Stimulated activated CD8-positive, alpha-beta memory T cell treated with anti-CD3 and anti-CD28 coated beads, Interleukin-15, amount 100 ng/mL, for 48 hours (primary cell): ENCODE results near the gene STN1.

ENCODE experiments used
- DNase-seq, 2 donors: peaks; one replicate each; pipeline ENCODE4 v3.0.0-alpha.2; 2020; ENCODE audit warnings: low read depth in 2 of 2

STN1 gene

GRCh38 chr10:103918053-103918846 lies at the start of gene STN1:
Gene STN1 (minus strand): TSS chr10:103918184. CDS start chr10:103917594, 590 bp downstream.
- DNase-seq = peak; percentile 94 to 96

GRCh38 chr10:103967448-103968071 lies 49.6 kb upstream of the STN1 start:
- peak in 1 of 2 donors; percentile 14 for DNase-seq

GRCh38 chr10:103966671-103967447 lies 48.9 kb upstream of the STN1 start, which contains the start of gene SLK:
Gene SLK (plus strand): TSS chr10:103967140. CDS start chr10:103967746, 606 bp downstream.
- DNase-seq = peak; percentile 72 to 76

- no peak for DNase-seq
These were observed 42.1 kb upstream of the STN1 start for GRCh38 chr10:103960103-103960502.

GRCh38 chr10:103958996-103959395 lies 41.0 kb upstream of the STN1 start:
- no peak for DNase-seq

GRCh38 chr10:103954543-103954942 lies 36.6 kb upstream of the STN1 start:
- DNase-seq = no peak

GRCh38 chr10:103951942-103952341 lies 34.0 kb upstream of the STN1 start:
- no peak for DNase-seq

GRCh38 chr10:103951183-103951582 lies 33.2 kb upstream of the STN1 start:
- no peak for DNase-seq

GRCh38 chr10:103949728-103950127 lies 31.7 kb upstream of the STN1 start:
- DNase-seq = no peak

GRCh38 chr10:103947799-103948516 lies 30.0 kb upstream of the STN1 start:
- no peak for DNase-seq

- no peak for DNase-seq
These were observed 24.9 kb upstream of the STN1 start for GRCh38 chr10:103942866-103943265.

- DNase-seq = no peak
These were observed 23.8 kb upstream of the STN1 start for GRCh38 chr10:103941801-103942200.

- DNase-seq = no peak
These were observed 21.5 kb upstream of the STN1 start for GRCh38 chr10:103939522-103939921.

- no peak for DNase-seq
These were observed 18.0 kb upstream of the STN1 start for GRCh38 chr10:103936022-103936421.

- no peak for DNase-seq
These were observed 16.3 kb upstream of the STN1 start for GRCh38 chr10:103934308-103934707.

- no peak for DNase-seq
These were observed 15.7 kb upstream of the STN1 start for GRCh38 chr10:103933557-103934121.

GRCh38 chr10:103932971-103933370 lies 15.0 kb upstream of the STN1 start:
- no peak for DNase-seq

- DNase-seq = no peak
These were observed 14.3 kb upstream of the STN1 start for GRCh38 chr10:103932271-103932670.

- DNase-seq = no peak
These were observed 13.6 kb upstream of the STN1 start for GRCh38 chr10:103931603-103932002.

GRCh38 chr10:103930881-103931280 lies 12.9 kb upstream of the STN1 start:
- no peak for DNase-seq

GRCh38 chr10:103930449-103930848 lies 12.5 kb upstream of the STN1 start:
- no peak for DNase-seq
